GM12878 (cell line): ENCODE data around the gene ZFPM1. TPM values are rescaled to one million over a fixed set of nuclear protein-coding genes. Genes with fewer than 3 reads are reported as not detected.

ENCODE experiments used
- ATAC-seq: fragments of 200-7000 bp; cut with Tn5 transposase; 3 replicates; pipeline ENCODE4 v1.9.1; 2020; ENCODE audit warnings: mild to moderate bottlenecking, moderate library complexity
- BruUV-seq: library from RNA; stranded (reverse); fragments of 400-500 nt; replicated peaks from 2 replicates; lab custom pipeline; 2021; lab: Mats Ljungman, UMichigan
- CTCF ChIA-PET: fragments of 300-600 bp; sonication (Branson Sonifier 250); formaldehyde crosslinking; extraction: SDS; loops from one replicate; lab custom pipeline; 2021; ENCODE audit warnings: inconsistent platforms; lab: Yijun Ruan, JAX
- POLR2A ChIA-PET: fragments of 350-600 bp; formaldehyde crosslinking; extraction: SDS; loops from one replicate; lab custom pipeline; 2021; ENCODE audit warnings: inconsistent platforms; lab: Charles Lee
- RAD21 ChIA-PET: fragments of 300-600 bp; sonication (Branson Sonifier 250); formaldehyde crosslinking; loops from one replicate; lab custom pipeline; 2023; ENCODE audit warnings: antibody characterized with exemption; ENCODE audit not compliant: unreplicated experiment; lab: Charles Lee
- SMC1A ChIA-PET: fragments of 300-600 bp; sonication (Branson Sonifier 250); formaldehyde crosslinking; loops from one replicate; lab custom pipeline; 2023; ENCODE audit not compliant: unreplicated experiment, uncharacterized antibody; lab: Charles Lee
- DNase-seq: peaks from one replicate; pipeline ENCODE4 v3.0.0-alpha.2; 2011; ENCODE audit warnings: low read depth, low spot score
- FAIRE-seq: peaks from 3 replicates; lab custom pipeline; 2011; peaks lifted over from hg19 to GRCh38; lab: Jason Lieb, UNC
- H2AFZ ChIP-seq: 2 replicates; pipeline ENCODE4 v1.6.0; 2011; ENCODE audit warnings: low read depth, low read length, control low read depth; ENCODE audit not compliant: control insufficient read depth
- H3K27ac ChIP-seq: 2 replicates; pipeline ENCODE4 v1.5.1; 2011; ENCODE audit warnings: control low read depth; ENCODE audit not compliant: control insufficient read depth, insufficient read depth
- H3K27me3 ChIP-seq, 2 experiments: replicated peaks in 1 of 2; 2 replicates each; pipeline versions ENCODE4 v1.6.0 to v1.6.1; 2011; ENCODE audit warnings: low read length in 1 of 2; ENCODE audit not compliant: control insufficient read depth in 2 of 2, insufficient read depth in 2 of 2
- H3K36me3 ChIP-seq, 2 experiments: 2 replicates each; pipeline ENCODE4 v1.5.1; 2011; ENCODE audit warnings: low read length in 1 of 2; ENCODE audit not compliant: control insufficient read depth in 2 of 2, insufficient read depth in 2 of 2
- H3K4me1 ChIP-seq: 2 replicates; pipeline ENCODE4 v1.6.1; 2011; ENCODE audit warnings: mild to moderate bottlenecking, low read length, moderate library complexity, mixed read lengths; ENCODE audit not compliant: control insufficient read depth, insufficient read depth
- H3K4me2 ChIP-seq: 2 replicates; pipeline ENCODE4 v1.6.0; 2011; ENCODE audit warnings: control low read depth; ENCODE audit not compliant: control insufficient read depth, insufficient read depth
- H3K4me3 ChIP-seq: fragments of 200-600 bp; sonication (generic); 2 replicates; pipeline ENCODE4 v1.5.1; 2016
- H3K79me2 ChIP-seq: 2 replicates; pipeline ENCODE4 v1.6.0; 2011; ENCODE audit warnings: low read length; ENCODE audit not compliant: control insufficient read depth, insufficient read depth
- H3K9ac ChIP-seq: 2 replicates; pipeline ENCODE4 v1.8.0; 2011; ENCODE audit warnings: low read length, control low read depth, mixed read lengths; ENCODE audit not compliant: control insufficient read depth, insufficient read depth
- H3K9me3 ChIP-seq: replicated peaks from 3 replicates; pipeline ENCODE4 v1.5.1; 2011; ENCODE audit warnings: mild to moderate bottlenecking, low read length; ENCODE audit not compliant: control insufficient read depth, insufficient read depth
- H4K20me1 ChIP-seq: 2 replicates; pipeline ENCODE4 v1.6.0; 2011; ENCODE audit not compliant: control insufficient read depth, insufficient read depth
- ATF7 ChIP-seq: fragments of 450-650 bp; IDR thresholded peaks from 2 replicates; pipeline ENCODE4 v1.6.1; 2016; ENCODE audit warnings: low read depth, mild to moderate bottlenecking
- CBX3 ChIP-seq: fragments of 200-600 bp; sonication (generic); IDR thresholded peaks from 2 replicates; pipeline ENCODE4 v1.6.1; 2016; ENCODE audit warnings: low read depth, borderline replicate concordance
- CREM ChIP-seq: IDR thresholded peaks from 2 replicates; pipeline ENCODE4 v1.6.1; 2014; ENCODE audit warnings: antibody characterized with exemption, low read depth
- IKZF1 ChIP-seq: fragments of 450-650 bp; conservative IDR thresholded peaks from 2 replicates; pipeline ENCODE4 v1.6.1; 2017; ENCODE audit warnings: antibody characterized with exemption, mild to moderate bottlenecking
- JUND ChIP-seq: IDR thresholded peaks from 2 replicates; pipeline ENCODE4 v1.6.1; 2012; ENCODE audit warnings: low read depth, mild to moderate bottlenecking, low read length, improper control_type of control experiment, moderate library complexity
- KDM1A ChIP-seq: fragments of 200-600 bp; sonication (generic); IDR thresholded peaks from 2 replicates; pipeline ENCODE4 v1.6.1; 2016; ENCODE audit warnings: borderline replicate concordance
- NFYB ChIP-seq: IDR thresholded peaks from 2 replicates; pipeline ENCODE4 v1.6.1; 2011; ENCODE audit warnings: low read depth, mild to moderate bottlenecking, low read length, improper control_type of control experiment, moderate library complexity; ENCODE audit not compliant: insufficient read depth
- POLR2AphosphoS2 ChIP-seq: IDR thresholded peaks from 2 replicates; pipeline ENCODE4 v1.6.1; 2011; ENCODE audit warnings: low read depth, mild to moderate bottlenecking, low read length, improper control_type of control experiment, moderate library complexity
- POLR2AphosphoS5 ChIP-seq: IDR thresholded peaks from 2 replicates; pipeline ENCODE4 v1.6.1; 2011; ENCODE audit warnings: mild to moderate bottlenecking, low read length, inconsistent platforms
- SMAD1 ChIP-seq: fragments of 450-650 bp; IDR thresholded peaks from 2 replicates; pipeline ENCODE4 v1.6.1; 2018; ENCODE audit warnings: mild to moderate bottlenecking, low read depth; ENCODE audit not compliant: partially characterized antibody
- SUPT20H ChIP-seq: IDR thresholded peaks from 2 replicates; pipeline ENCODE4 v1.6.1; 2011; ENCODE audit warnings: low read depth, mild to moderate bottlenecking, low read length, moderate library complexity, borderline replicate concordance; ENCODE audit not compliant: control insufficient read depth
- YBX1 ChIP-seq: fragments of 450-650 bp; IDR thresholded peaks from 2 replicates; pipeline ENCODE4 v1.6.1; 2016; ENCODE audit warnings: antibody characterized with exemption
- WGBS: methylation state at CpG from one replicate; pipeline ENCODE4 v1.1.6; 2016; ENCODE audit warnings: low lambda C conversion rate; ENCODE audit not compliant: insufficient replicate concordance, insufficient coverage; ENCODE audit errors: missing lambda C conversion rate; 5-methylcytosine and 5-hydroxymethylcytosine counted together
- in situ Hi-C: fragments of 300-500 bp; cut with MboI; formaldehyde crosslinking; loops from 9 replicates; pipeline ENCODE4 v1.14.3; 2018; ENCODE audit warnings: mixed read lengths
- intact Hi-C: fragments of 100-400 bp; cut with micrococcal nuclease; formaldehyde crosslinking; loops from one replicate; pipeline ENCODE4 v1.14.2; 2022; ENCODE audit not compliant: unreplicated experiment
- polyA plus RNA-seq, 11 experiments: library from polyadenylated mRNA; depleted of rRNA in 4 of 11; unstranded in 6 of 11; stranded (reverse) in 5 of 11; fragments of >200 nt; fragmentation: Nextera tagmentation in 4 of 11; fragmentation: Illumina TruSeq in 1 of 11; extraction: Ambion mirVana in 4 of 11; extraction: Trizol in 1 of 11; gene quantifications; 1 replicate in 1 of 11; 2 replicates in 10 of 11; pipeline versions ENCODE4 v1.2.1 to v1.2.3, GENCODE V29; 2011 to 2016; ENCODE audit warnings: inconsistent platforms in 2 of 11, missing spikeins in 2 of 11, low read depth in 1 of 11
- total RNA-seq, 4 experiments: library from RNA; depleted of rRNA in 3 of 4; stranded (reverse); fragments of >200 nt in 3 of 4; fragmentation: Illumina TruSeq in 1 of 4; extraction: Trizol in 1 of 4; gene quantifications; 2 replicates each; pipeline versions ENCODE4 v1.2.1 to v1.2.3, GENCODE V29; 2013 to 2021
- TF ChIP-seq, protein P1 (sequence below): fragments of 450-650 bp; IDR thresholded peaks from 2 replicates; pipeline ENCODE4 v1.6.1; 2017; ENCODE audit warnings: low read depth, mild to moderate bottlenecking, moderate library complexity
- TF ChIP-seq, protein P2 (sequence below): fragments of 450-650 bp; IDR thresholded peaks from 2 replicates; pipeline ENCODE4 v1.6.1; 2018; ENCODE audit warnings: borderline replicate concordance, mild to moderate bottlenecking; ENCODE audit not compliant: partially characterized antibody
- TF ChIP-seq, protein P3 (sequence below): IDR thresholded peaks from 2 replicates; pipeline ENCODE4 v1.6.1; 2012; ENCODE audit warnings: mild to moderate bottlenecking, low read depth, low read length

ZFPM1 gene
- total and polyA plus RNA-seq, 10 of the 15 experiments (the other 5 are each of a cell fraction or from before 2014, with no cell fraction given), result 0.02 to 5.1 (median 0.30) TPM

DNA sequence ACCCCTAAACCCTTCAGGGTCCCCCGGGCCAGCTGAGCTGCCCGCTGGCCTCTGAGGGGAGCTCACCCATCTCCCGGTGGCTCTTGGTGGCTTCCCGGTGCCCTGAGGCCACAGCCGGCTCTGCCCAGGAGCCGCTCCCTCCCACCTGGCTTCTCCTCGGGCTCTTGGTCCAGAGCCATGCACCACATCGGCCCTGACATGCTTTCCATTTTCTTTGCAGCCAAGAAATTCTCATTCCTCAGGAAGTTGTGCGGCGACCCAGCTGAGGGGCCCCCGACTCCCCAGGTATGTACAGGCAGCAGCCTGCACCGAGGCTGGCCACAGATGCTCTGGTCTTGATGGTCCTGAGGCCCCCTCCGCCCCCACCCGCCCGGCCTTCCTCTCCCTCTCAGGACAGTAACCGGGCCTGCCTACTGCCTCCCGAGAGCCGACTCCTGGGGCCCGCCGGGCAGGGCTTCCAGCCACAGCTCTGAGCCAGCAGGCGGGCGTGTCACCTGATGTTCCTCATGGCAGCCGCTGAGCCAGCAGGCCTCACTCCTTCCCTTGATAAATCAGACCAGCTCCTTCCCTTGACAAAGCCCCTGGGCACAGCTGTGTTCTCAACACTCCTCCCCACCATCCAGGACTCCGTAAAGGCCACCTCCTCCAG is 28.4 kb upstream of the ZFPM1 start (continued):
- TF ChIP-seq NFYB (no peak), SUPT20H (no peak), SMAD1 (no peak), ATF7 (no peak), POLR2AphosphoS5 (no peak), KDM1A (no peak), JUND (no peak), CREM (no peak)
- TF ChIP-seq, protein P1, sequence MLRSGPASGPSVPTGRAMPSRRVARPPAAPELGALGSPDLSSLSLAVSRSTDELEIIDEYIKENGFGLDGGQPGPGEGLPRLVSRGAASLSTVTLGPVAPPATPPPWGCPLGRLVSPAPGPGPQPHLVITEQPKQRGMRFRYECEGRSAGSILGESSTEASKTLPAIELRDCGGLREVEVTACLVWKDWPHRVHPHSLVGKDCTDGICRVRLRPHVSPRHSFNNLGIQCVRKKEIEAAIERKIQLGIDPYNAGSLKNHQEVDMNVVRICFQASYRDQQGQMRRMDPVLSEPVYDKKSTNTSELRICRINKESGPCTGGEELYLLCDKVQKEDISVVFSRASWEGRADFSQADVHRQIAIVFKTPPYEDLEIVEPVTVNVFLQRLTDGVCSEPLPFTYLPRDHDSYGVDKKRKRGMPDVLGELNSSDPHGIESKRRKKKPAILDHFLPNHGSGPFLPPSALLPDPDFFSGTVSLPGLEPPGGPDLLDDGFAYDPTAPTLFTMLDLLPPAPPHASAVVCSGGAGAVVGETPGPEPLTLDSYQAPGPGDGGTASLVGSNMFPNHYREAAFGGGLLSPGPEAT, result no peak

DNA sequence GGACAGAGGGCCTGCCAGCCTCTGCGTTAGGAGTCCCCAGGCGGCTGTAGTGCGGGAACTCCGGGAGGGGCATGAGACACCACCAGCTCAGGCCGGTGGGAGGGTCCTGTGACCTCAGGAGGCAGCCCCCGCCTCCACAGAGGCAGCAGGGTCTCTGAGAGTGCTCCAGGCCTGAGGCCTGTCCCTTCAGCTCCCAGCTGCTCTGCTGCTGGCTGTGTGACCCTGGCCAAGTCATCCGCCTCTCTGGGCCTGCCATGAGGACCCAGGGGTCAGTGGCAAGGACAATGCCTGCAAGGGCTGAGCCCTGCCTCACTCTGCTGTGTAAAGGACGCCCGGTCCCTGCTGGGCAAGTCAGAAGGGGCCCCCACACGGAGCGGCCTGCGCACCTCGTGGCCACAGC is 27.1 kb upstream of the ZFPM1 start:
- no peaks in the 10 kb centered on the region for H3K36me3 ChIP-seq
- ATAC-seq (no peak), DNase-seq (no peak), FAIRE-seq (no peak)
- H3K27me3 ChIP-seq, result no peaks in the 10 kb centered on the region
- POLR2A ChIA-PET, result no interaction called here
- H4K20me1 ChIP-seq, result no peaks in the 10 kb centered on the region
- no peak overlapping the region for H3K9ac ChIP-seq
- no peak overlapping the region for H3K4me2 ChIP-seq
- CTCF ChIA-PET, result no interaction called here
- no peaks in the 10 kb centered on the region for H3K79me2 ChIP-seq
- no peaks in the 10 kb centered on the region for H3K9me3 ChIP-seq
- in situ Hi-C loops, result loop anchor here (25.0 kb wide), 1 partner anchor 464 kb away; the partner anchor contains the start of gene BANP
- H3K27ac ChIP-seq, result no peak overlapping the region
- no peak overlapping the region for H3K4me3 ChIP-seq
- no TSS peak for BruUV-seq
- RAD21 ChIA-PET, result no interaction called here
- no peaks in the 10 kb centered on the region for H3K4me1 ChIP-seq
- WGBS, result 65% methylated on average over 11 of the region's 13 CpGs
- SMC1A ChIA-PET, result no interaction called here
- intact Hi-C loops, result no loop called here
- no peak overlapping the region for H2AFZ ChIP-seq
- TF ChIP-seq YBX1, result no peak
- no peak for TF ChIP-seq POLR2AphosphoS5
- no peak for TF ChIP-seq POLR2AphosphoS2
- no peak for TF ChIP-seq IKZF1
- TF ChIP-seq, protein P2, sequence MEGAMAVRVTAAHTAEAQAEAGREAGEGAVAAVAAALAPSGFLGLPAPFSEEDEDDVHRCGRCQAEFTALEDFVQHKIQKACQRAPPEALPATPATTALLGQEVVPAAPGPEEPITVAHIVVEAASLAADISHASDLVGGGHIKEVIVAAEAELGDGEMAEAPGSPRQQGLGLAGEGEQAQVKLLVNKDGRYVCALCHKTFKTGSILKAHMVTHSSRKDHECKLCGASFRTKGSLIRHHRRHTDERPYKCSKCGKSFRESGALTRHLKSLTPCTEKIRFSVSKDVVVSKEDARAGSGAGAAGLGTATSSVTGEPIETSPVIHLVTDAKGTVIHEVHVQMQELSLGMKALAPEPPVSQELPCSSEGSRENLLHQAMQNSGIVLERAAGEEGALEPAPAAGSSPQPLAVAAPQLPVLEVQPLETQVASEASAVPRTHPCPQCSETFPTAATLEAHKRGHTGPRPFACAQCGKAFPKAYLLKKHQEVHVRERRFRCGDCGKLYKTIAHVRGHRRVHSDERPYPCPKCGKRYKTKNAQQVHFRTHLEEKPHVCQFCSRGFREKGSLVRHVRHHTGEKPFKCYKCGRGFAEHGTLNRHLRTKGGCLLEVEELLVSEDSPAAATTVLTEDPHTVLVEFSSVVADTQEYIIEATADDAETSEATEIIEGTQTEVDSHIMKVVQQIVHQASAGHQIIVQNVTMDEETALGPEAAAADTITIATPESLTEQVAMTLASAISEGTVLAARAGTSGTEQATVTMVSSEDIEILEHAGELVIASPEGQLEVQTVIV, result no peak
- TF ChIP-seq CBX3, result no peak
- TF ChIP-seq, protein P3, sequence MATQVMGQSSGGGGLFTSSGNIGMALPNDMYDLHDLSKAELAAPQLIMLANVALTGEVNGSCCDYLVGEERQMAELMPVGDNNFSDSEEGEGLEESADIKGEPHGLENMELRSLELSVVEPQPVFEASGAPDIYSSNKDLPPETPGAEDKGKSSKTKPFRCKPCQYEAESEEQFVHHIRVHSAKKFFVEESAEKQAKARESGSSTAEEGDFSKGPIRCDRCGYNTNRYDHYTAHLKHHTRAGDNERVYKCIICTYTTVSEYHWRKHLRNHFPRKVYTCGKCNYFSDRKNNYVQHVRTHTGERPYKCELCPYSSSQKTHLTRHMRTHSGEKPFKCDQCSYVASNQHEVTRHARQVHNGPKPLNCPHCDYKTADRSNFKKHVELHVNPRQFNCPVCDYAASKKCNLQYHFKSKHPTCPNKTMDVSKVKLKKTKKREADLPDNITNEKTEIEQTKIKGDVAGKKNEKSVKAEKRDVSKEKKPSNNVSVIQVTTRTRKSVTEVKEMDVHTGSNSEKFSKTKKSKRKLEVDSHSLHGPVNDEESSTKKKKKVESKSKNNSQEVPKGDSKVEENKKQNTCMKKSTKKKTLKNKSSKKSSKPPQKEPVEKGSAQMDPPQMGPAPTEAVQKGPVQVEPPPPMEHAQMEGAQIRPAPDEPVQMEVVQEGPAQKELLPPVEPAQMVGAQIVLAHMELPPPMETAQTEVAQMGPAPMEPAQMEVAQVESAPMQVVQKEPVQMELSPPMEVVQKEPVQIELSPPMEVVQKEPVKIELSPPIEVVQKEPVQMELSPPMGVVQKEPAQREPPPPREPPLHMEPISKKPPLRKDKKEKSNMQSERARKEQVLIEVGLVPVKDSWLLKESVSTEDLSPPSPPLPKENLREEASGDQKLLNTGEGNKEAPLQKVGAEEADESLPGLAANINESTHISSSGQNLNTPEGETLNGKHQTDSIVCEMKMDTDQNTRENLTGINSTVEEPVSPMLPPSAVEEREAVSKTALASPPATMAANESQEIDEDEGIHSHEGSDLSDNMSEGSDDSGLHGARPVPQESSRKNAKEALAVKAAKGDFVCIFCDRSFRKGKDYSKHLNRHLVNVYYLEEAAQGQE, result no peak
